Thyroid gland (tissue), 4 donors: ENCODE data around the gene PIP5K1C. TPM values are rescaled to one million over a fixed set of nuclear protein-coding genes. Genes with fewer than 3 reads are reported as not detected.

ENCODE experiments used
- DNase-seq, 2 donors: peaks; one replicate each; pipeline ENCODE4 v3.0.0-alpha.2; 2019
- H3K27ac ChIP-seq, 3 donors: fragments of 200-600 bp; sonication (generic); 1 replicate in 2 of 3; 2 replicates in 1 of 3; pipeline ENCODE4 v1.5.1; 2016 to 2019; ENCODE audit warnings: mild to moderate bottlenecking in 1 of 3, moderate library complexity in 1 of 3
- H3K27me3 ChIP-seq: fragments of 200-600 bp; sonication (generic); one replicate; pipeline ENCODE4 v1.5.1; 2019
- H3K36me3 ChIP-seq, 2 donors: fragments of 200-600 bp; sonication (generic); one replicate each; pipeline ENCODE4 v1.5.1; 2016 to 2019
- H3K4me1 ChIP-seq, 2 donors: fragments of 200-600 bp; sonication (generic); one replicate each; pipeline ENCODE4 v1.5.1; 2017 to 2019
- H3K4me3 ChIP-seq, 3 donors: fragments of 200-600 bp; sonication (generic); replicated peaks in 1 of 3; 1 replicate in 2 of 3; 2 replicates in 1 of 3; pipeline ENCODE4 v1.5.1; 2016; ENCODE audit warnings: mild to moderate bottlenecking in 1 of 3
- H3K9me3 ChIP-seq: fragments of 200-600 bp; sonication (generic); one replicate; pipeline ENCODE4 v1.5.1; 2017
- POLR2A ChIP-seq, 2 donors: fragments of 450-650 bp; IDR thresholded peaks; one replicate each; pipeline ENCODE4 v1.6.1; 2017; ENCODE audit warnings: antibody characterized with exemption in 2 of 2, mild to moderate bottlenecking in 2 of 2, moderate library complexity in 1 of 2
- WGBS, 2 donors: methylation state at CpG; one replicate each; pipeline ENCODE4 v1.1.5; 2017; 5-methylcytosine and 5-hydroxymethylcytosine counted together
- intact Hi-C: fragments of 100-400 bp; cut with DNase I; formaldehyde crosslinking; loops from one replicate; pipeline ENCODE4 v1.15.1; 2023
- total RNA-seq, 4 donors: library from RNA; depleted of rRNA; stranded (reverse); fragments of >200 nt; gene quantifications; one replicate each; pipeline ENCODE4 v1.2.3, GENCODE V29; 2016
- TF ChIP-seq, protein P1 (sequence below), 6 experiments: fragments of 200-600 bp in 3 of 6; fragments of 450-650 bp in 3 of 6; sonication (generic) in 3 of 6; IDR thresholded peaks; one replicate each; pipeline ENCODE4 v1.5.1; 2016 to 2019; ENCODE audit warnings: antibody characterized with exemption in 6 of 6, mild to moderate bottlenecking in 2 of 6, inconsistent platforms in 1 of 6, moderate library complexity in 1 of 6

Gene PIP5K1C
- total RNA-seq, 4 donors from 2014 or later = 23.2 to 42.4 (median 35.0) TPM

DNA sequence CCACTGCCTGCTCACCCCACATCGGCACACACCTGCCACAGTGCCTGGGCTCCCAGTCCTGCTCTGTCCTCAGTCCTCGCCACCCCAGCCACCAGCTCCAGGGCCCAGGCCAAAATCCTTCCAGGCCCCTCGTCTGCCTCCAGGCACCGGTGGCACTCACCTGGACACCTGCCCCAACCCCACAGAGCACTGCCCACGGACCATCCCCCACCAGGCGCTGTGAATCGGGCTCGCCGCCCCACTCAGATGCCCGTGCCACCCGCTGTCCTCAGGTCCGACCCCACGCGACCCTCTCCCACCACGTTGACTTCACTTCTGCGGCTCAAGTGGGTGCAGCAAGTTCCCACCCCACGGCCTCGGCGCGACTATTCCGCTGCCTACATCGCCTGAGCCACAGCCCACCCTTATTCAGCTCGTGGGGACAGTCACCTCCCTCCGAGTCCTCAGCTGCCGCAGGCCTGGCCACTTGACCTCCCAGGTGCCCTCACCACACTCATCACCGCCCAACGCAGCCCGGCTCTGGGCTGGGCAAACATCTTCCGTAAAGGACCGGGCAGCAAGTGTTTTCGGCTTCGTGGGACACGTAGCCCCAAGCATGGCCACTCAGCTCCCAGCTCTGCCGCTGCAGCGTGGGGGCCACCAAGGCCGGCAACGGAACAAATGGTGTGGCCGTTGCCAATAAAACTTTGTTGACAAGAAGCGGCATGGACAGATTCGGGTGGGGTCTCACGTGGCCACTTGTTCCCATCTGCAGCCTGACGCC, 5.7 kb downstream of the PIP5K1C start:
- WGBS, 2 donors = 87% methylated on average over 42 of the region's 42 CpGs
- Histone ChIP-seq H3K4me3 (no peak overlapping the region), H3K27me3 (no peaks in the 10 kb centered on the region), H3K9me3 (no peaks in the 10 kb centered on the region), H3K4me1 (peaks cover 6 to 17% of the 10 kb centered on the region in 2 donors), H3K36me3 (no peaks in the 10 kb centered on the region), H3K27ac (no peak overlapping the region)
- DNase-seq = no peak
- TF ChIP-seq, protein P1, sequence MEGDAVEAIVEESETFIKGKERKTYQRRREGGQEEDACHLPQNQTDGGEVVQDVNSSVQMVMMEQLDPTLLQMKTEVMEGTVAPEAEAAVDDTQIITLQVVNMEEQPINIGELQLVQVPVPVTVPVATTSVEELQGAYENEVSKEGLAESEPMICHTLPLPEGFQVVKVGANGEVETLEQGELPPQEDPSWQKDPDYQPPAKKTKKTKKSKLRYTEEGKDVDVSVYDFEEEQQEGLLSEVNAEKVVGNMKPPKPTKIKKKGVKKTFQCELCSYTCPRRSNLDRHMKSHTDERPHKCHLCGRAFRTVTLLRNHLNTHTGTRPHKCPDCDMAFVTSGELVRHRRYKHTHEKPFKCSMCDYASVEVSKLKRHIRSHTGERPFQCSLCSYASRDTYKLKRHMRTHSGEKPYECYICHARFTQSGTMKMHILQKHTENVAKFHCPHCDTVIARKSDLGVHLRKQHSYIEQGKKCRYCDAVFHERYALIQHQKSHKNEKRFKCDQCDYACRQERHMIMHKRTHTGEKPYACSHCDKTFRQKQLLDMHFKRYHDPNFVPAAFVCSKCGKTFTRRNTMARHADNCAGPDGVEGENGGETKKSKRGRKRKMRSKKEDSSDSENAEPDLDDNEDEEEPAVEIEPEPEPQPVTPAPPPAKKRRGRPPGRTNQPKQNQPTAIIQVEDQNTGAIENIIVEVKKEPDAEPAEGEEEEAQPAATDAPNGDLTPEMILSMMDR (IDR thresholded peaks at IDR 0.05) = no peak
- TF ChIP-seq POLR2A (IDR thresholded peaks at IDR 0.05) = no peak
- intact Hi-C loops = no loop called here

DNA sequence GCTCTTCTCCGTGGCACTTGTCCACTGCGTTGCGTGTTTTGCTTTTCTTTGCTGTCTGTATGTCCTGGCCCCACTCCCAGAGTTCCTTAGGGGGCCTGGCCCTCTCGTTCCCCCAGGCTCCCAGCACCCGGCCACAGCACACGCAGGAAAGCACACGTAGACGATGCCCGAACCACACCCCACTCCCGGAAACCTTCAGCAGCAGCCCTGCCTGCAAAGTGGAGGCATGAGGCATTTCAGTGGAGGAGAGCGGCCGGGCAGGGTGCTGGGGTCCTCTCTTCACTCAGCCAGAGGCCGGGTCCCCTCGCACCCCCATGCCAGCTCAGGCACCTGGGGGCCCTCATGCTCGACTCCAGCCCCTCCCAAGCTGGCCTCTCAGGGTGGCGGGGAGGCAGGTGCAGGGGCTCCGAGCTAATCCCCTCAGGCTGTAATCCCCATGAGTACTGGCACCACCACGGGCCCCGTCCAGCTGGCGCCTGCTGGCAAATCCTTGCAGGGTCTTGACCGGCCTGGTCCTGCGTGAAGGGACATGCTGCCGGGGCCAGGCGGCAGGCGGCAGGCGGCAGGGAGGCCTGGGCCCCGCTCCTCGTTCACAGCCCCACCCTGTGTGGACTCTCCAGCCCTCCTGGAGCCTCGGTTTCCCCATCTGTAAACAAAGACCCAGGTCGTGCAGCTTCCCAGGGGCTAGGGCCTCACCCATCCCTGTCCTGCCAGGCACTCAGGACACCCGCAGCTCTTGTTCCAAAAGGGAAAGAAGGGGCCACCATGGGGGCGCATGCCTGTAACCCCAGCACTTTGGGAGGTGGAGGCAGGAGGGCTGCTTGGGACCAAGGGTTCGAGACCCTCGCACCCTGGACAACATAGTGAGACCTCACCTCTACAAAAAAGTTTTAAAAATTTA, 7.0 kb downstream of the PIP5K1C start:
- H3K4me1 ChIP-seq = peaks cover 0 to 12% of the 10 kb centered on the region in 2 donors
- no peaks in the 10 kb centered on the region for H3K27me3 ChIP-seq
- H3K36me3 ChIP-seq = no peaks in the 10 kb centered on the region
- H3K4me3 ChIP-seq = no peak overlapping the region
- WGBS, 2 donors = 82 to 85% methylated on average over 15 to 29 of the region's 34 CpGs
- TF ChIP-seq, protein P1 (IDR thresholded peaks at IDR 0.05) = no peak
- TF ChIP-seq POLR2A (IDR thresholded peaks at IDR 0.05) = no peak
- intact Hi-C loops = no loop called here
- H3K9me3 ChIP-seq = no peaks in the 10 kb centered on the region
- DNase-seq = no peak
- no peak overlapping the region for H3K27ac ChIP-seq

- Histone ChIP-seq H3K27me3 (no peaks in the 10 kb centered on the region), H3K9me3 (no peaks in the 10 kb centered on the region), H3K4me1 (peaks cover 0 to 8% of the 10 kb centered on the region in 2 donors), H3K4me3 (no peak overlapping the region), H3K27ac (no peak overlapping the region), H3K36me3 (no peaks in the 10 kb centered on the region)
- WGBS, 2 donors = 83 to 87% methylated on average over 14 to 25 of the region's 25 CpGs
- TF ChIP-seq POLR2A (IDR thresholded peaks at IDR 0.05) = no peak
- TF ChIP-seq, protein P1 (IDR thresholded peaks at IDR 0.05) = peak in 5 of 6 experiments; percentile 22 to 57 (median 42)
- no peak for DNase-seq
- intact Hi-C loops = no loop called here
Observed at GRCh38 chr19:3692141-3693024, 7.9 kb downstream of the PIP5K1C start.

DNA sequence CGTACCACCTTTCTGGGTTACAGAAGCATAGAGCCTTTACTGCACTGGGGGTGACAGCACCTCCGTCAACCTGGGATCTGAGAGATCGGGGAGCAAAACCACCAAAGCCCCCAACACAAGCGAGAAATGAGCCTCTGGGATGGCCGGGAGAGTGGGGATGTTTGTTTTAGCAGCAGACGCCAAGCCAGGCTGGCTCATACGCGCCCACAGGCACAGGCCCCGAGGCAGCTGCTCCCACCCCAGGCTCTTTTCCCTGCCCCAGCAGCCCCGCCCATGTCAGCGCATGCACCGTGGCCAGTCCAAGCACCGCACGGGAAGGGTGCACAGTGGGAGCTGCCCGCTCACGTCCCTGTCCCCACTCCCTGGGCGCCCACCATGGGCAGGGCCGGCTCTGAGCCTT, 8.5 kb downstream of the PIP5K1C start:
- Histone ChIP-seq H3K27ac (no peak overlapping the region), H3K36me3 (no peaks in the 10 kb centered on the region), H3K27me3 (no peaks in the 10 kb centered on the region), H3K9me3 (no peaks in the 10 kb centered on the region), H3K4me3 (no peak overlapping the region), H3K4me1 (peaks cover 0 to 8% of the 10 kb centered on the region in 2 donors)
- 98 to 99% methylated on average over 10 to 18 of the region's 18 CpGs for WGBS, 2 donors
- intact Hi-C loops = no loop called here
- TF ChIP-seq, protein P1 (IDR thresholded peaks at IDR 0.05) = no peak
- TF ChIP-seq POLR2A (IDR thresholded peaks at IDR 0.05) = no peak
- no peak for DNase-seq
